HEK293 (cell line): Measurements from ENCODE around the gene RPRML.

Experiments used
- CTCF ChIA-PET: fragments of 350-600 bp; formaldehyde crosslinking; extraction: SDS; loops from one replicate; lab custom pipeline; 2021; ENCODE audit warnings: antibody characterized with exemption; lab: Yijun Ruan, JAX
- POLR2A ChIA-PET: fragments of 300-600 bp; formaldehyde crosslinking; extraction: SDS; loops from one replicate; lab custom pipeline; 2020; ENCODE audit warnings: antibody characterized with exemption, inconsistent platforms; lab: Yijun Ruan, JAX
- H3K27ac ChIP-seq: fragments of 200-500 bp; sonication (Bioruptor generic); 2 replicates; pipeline ENCODE4 v1.5.1; 2014; ENCODE audit warnings: low read depth, low read length, control low read depth, inconsistent platforms; ENCODE audit errors: extremely low read depth
- H3K36me3 ChIP-seq, 2 experiments: fragments of 200-500 bp in 1 of 2; sonication (Bioruptor generic) in 1 of 2; 1 replicate in 1 of 2; 2 replicates in 1 of 2; pipeline ENCODE4 v1.5.1; 2014 to 2017; ENCODE audit warnings: inconsistent platforms in 2 of 2, low read length in 2 of 2; ENCODE audit not compliant: control insufficient read depth in 2 of 2, insufficient read depth in 1 of 2
- H3K4me1 ChIP-seq: fragments of 200-500 bp; sonication (Bioruptor generic); 2 replicates; pipeline ENCODE4 v1.5.1; 2014; ENCODE audit warnings: mild to moderate bottlenecking, low read length, inconsistent platforms; ENCODE audit not compliant: control insufficient read depth, insufficient read depth
- H3K4me3 ChIP-seq: 2 replicates; pipeline ENCODE4 v1.5.1; 2011; ENCODE audit warnings: low read depth, mild to moderate bottlenecking, control low read depth, low read length, moderate library complexity
- H3K9me3 ChIP-seq: fragments of 200-500 bp; sonication (Bioruptor generic); 2 replicates; pipeline ENCODE4 v1.5.1; 2014; ENCODE audit warnings: low read depth, low read length, inconsistent platforms; ENCODE audit not compliant: control insufficient read depth, insufficient read depth
- GLI4 ChIP-seq: fragments of 450-650 bp; formaldehyde crosslinking; IDR thresholded peaks from 2 replicates; pipeline ENCODE4 v1.5.1; 2016; ENCODE audit warnings: missing biosample characterization, missing genetic modification characterization
- GLIS1 ChIP-seq: fragments of 450-650 bp; formaldehyde crosslinking; IDR thresholded peaks from 2 replicates; pipeline ENCODE4 v1.5.1; 2016; ENCODE audit warnings: missing biosample characterization, missing genetic modification characterization
- HIC1 ChIP-seq: fragments of 450-650 bp; formaldehyde crosslinking; IDR thresholded peaks from 2 replicates; pipeline ENCODE4 v1.5.1; 2016; ENCODE audit warnings: missing biosample characterization, missing genetic modification characterization
- HOXA7 ChIP-seq: sonication (generic); formaldehyde crosslinking; IDR thresholded peaks from 2 replicates; pipeline ENCODE4 v1.8.1; 2022; ENCODE audit warnings: missing genetic modification reagents, borderline replicate concordance
- HOXD13 ChIP-seq: sonication (generic); formaldehyde crosslinking; IDR thresholded peaks from 2 replicates; pipeline ENCODE4 v1.8.0; 2022; ENCODE audit warnings: missing genetic modification reagents, borderline replicate concordance
- KLF1 ChIP-seq: fragments of 450-650 bp; formaldehyde crosslinking; IDR thresholded peaks from 2 replicates; pipeline ENCODE4 v1.5.1; 2016; ENCODE audit warnings: missing biosample characterization, missing genetic modification characterization
- MEIS1 ChIP-seq: sonication (generic); formaldehyde crosslinking; IDR thresholded peaks from 2 replicates; pipeline ENCODE4 v1.8.1; 2022; ENCODE audit warnings: missing genetic modification reagents, mild to moderate bottlenecking, borderline replicate concordance
- MYNN ChIP-seq: fragments of 450-650 bp; formaldehyde crosslinking; IDR thresholded peaks from 2 replicates; pipeline ENCODE4 v1.5.1; 2016; ENCODE audit warnings: missing biosample characterization, missing genetic modification characterization, borderline replicate concordance
- PRDM1 ChIP-seq: fragments of 450-650 bp; formaldehyde crosslinking; IDR thresholded peaks from 2 replicates; pipeline ENCODE4; 2016; ENCODE audit warnings: missing biosample characterization, missing genetic modification characterization
- RBAK ChIP-seq: fragments of 450-650 bp; formaldehyde crosslinking; IDR thresholded peaks from 2 replicates; pipeline ENCODE4 v1.5.1; 2016; ENCODE audit warnings: missing biosample characterization, missing genetic modification characterization
- SP2 ChIP-seq: fragments of 450-650 bp; formaldehyde crosslinking; IDR thresholded peaks from 2 replicates; pipeline ENCODE4 v1.5.1; 2016; ENCODE audit warnings: missing biosample characterization, missing genetic modification characterization
- TCF7L2 ChIP-seq: IDR thresholded peaks from 2 replicates; pipeline ENCODE4 v1.6.1; 2011; ENCODE audit warnings: low read depth, mild to moderate bottlenecking, inconsistent platforms, low read length, moderate library complexity, borderline replicate concordance
- ZBTB17 ChIP-seq: fragments of 450-650 bp; formaldehyde crosslinking; IDR thresholded peaks from 2 replicates; pipeline ENCODE4 v1.5.1; 2016; ENCODE audit warnings: missing biosample characterization, missing genetic modification characterization
- ZBTB44 ChIP-seq: fragments of 450-650 bp; IDR thresholded peaks from 2 replicates; pipeline ENCODE4 v1.5.1; 2018; ENCODE audit warnings: missing biosample characterization, mild to moderate bottlenecking, missing genetic modification characterization
- ZIC2 ChIP-seq: fragments of 450-650 bp; formaldehyde crosslinking; IDR thresholded peaks from 2 replicates; pipeline ENCODE4 v1.5.1; 2016; ENCODE audit warnings: missing biosample characterization, missing genetic modification characterization
- ZNF138 ChIP-seq: fragments of 450-650 bp; formaldehyde crosslinking; IDR thresholded peaks from 2 replicates; pipeline ENCODE4 v1.5.1; 2016; ENCODE audit warnings: missing biosample characterization, missing genetic modification characterization, borderline replicate concordance
- ZNF16 ChIP-seq: fragments of 450-650 bp; formaldehyde crosslinking; IDR thresholded peaks from 2 replicates; pipeline ENCODE4 v1.5.1; 2016; ENCODE audit warnings: low read depth, missing biosample characterization, missing genetic modification characterization
- ZNF211 ChIP-seq: fragments of 450-650 bp; formaldehyde crosslinking; IDR thresholded peaks from 2 replicates; pipeline ENCODE4 v1.5.1; 2016; ENCODE audit warnings: low read depth, missing biosample characterization, missing genetic modification characterization
- ZNF529 ChIP-seq: fragments of 450-650 bp; formaldehyde crosslinking; IDR thresholded peaks from 2 replicates; pipeline ENCODE4 v1.5.1; 2017; ENCODE audit warnings: missing genetic modification characterization, missing biosample characterization; ENCODE audit not compliant: insufficient replicate concordance
- ZNF600 ChIP-seq: fragments of 450-650 bp; formaldehyde crosslinking; IDR thresholded peaks from 2 replicates; pipeline ENCODE4 v1.5.1; 2016; ENCODE audit warnings: missing biosample characterization, missing genetic modification characterization
- ZNF621 ChIP-seq: fragments of 450-650 bp; formaldehyde crosslinking; IDR thresholded peaks from 2 replicates; pipeline ENCODE4 v1.5.1; 2017; ENCODE audit warnings: missing biosample characterization, missing genetic modification characterization
- ZNF830 ChIP-seq: fragments of 450-650 bp; IDR thresholded peaks from 2 replicates; pipeline ENCODE4 v1.5.0; 2018; ENCODE audit warnings: missing biosample characterization, missing genetic modification characterization, low read depth, mild to moderate bottlenecking, moderate library complexity
- ZNF837 ChIP-seq: fragments of 450-650 bp; formaldehyde crosslinking; IDR thresholded peaks from 2 replicates; pipeline ENCODE4 v1.5.1; 2016; ENCODE audit warnings: missing biosample characterization, missing genetic modification characterization
- ZNF843 ChIP-seq: fragments of 450-650 bp; formaldehyde crosslinking; IDR thresholded peaks from 2 replicates; pipeline ENCODE4 v1.5.1; 2016; ENCODE audit warnings: missing biosample characterization, missing genetic modification characterization
- ZSCAN30 ChIP-seq: fragments of 450-650 bp; IDR thresholded peaks from 2 replicates; pipeline ENCODE4 v1.5.1; 2018; ENCODE audit warnings: missing biosample characterization, mild to moderate bottlenecking, missing genetic modification characterization, moderate library complexity
- TF ChIP-seq, protein P1 (sequence below): fragments of 450-650 bp; formaldehyde crosslinking; optimal IDR thresholded peaks from 2 replicates; pipeline ENCODE3; 2016; ENCODE audit warnings: missing biosample characterization, mild to moderate bottlenecking, missing genetic modification characterization

The RPRML gene

DNA sequence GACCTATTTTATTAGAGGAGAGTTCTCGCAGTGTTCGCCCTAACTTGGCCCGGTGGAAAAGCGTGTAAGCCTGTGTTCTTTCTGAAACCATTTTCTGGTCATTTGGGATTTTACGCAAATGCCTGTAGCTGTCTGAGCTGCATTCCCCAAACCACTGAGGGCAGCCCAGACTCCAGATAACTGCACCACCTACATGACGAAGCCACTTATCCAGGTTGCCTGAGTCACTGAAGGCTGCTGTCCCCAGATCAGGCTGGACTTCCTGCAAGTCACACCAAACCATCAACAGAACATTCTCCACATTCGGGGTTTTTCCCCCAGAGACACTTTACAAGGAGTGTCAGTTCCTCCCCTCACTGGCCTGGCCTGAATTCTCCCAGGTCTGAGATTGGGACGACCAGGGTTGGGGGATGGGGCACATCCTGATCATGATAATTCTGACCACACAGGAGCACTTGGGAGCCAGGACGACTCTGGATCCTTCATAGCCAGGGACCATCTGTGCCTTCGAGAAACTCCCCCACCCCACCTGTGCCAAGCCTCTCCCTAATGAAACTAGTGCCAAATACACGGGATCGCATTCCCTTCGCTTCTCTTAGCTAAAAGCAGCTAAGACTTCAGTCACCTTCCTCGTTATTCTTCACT lies 2.3 kb downstream of the RPRML start (continued):
- peak; percentile 33; the same call in 1 of the 2 replicates for TF ChIP-seq ZBTB44 (tag by site-specific recombination)
- TF ChIP-seq PRDM1 (tag by site-specific recombination): 0 out of 2 replicates have a peak, but pooled peaks have one; percentile 22
- TF ChIP-seq ZNF16 (tag by site-specific recombination): peak; percentile 71; the same call in 1 of the 2 replicates
- TF ChIP-seq ZNF529: no peak
- TF ChIP-seq GLIS1 (tag by site-specific recombination): peak; percentile 43
- TF ChIP-seq ZNF621 (tag by site-specific recombination): no peak
- TF ChIP-seq HOXD13 (CRISPR knock-in tag): no peak
- 0 out of 2 replicates have a peak, but pooled peaks have one; percentile 39 for TF ChIP-seq ZSCAN30 (tag by site-specific recombination)
- TF ChIP-seq HOXA7 (CRISPR knock-in tag): no peak
- TF ChIP-seq ZNF600 (tag by site-specific recombination): peak; percentile 80
- no peak for TF ChIP-seq ZNF837 (tag by site-specific recombination)
- TF ChIP-seq ZBTB17 (tag by site-specific recombination): peak; percentile 79
- no peak for TF ChIP-seq ZNF843 (tag by site-specific recombination)
- no peak for TF ChIP-seq GLI4 (tag by site-specific recombination)
- TF ChIP-seq MEIS1: no peak
- TF ChIP-seq KLF1: no peak
- TF ChIP-seq, all 188 proteins: peak for 9

DNA sequence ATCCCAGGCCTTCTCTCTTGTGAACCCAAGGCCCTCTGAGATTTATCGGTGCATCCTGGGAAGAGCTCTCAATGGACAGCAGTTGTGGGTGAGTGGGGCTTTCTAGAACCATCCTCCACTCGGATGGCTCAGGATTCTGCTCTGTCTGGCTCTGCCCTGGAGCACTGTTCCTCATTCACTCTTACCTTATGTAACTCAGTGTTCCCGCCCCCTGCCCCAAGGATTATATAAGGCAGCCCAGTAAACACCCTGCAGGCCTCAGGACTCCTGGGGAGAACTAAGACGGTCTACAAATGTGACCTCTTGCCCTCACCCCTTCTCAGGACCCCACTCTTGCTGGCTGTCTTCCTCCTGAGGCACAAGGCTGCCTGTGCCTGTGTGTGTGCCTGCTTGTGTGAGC lies 3.8 kb downstream of the RPRML start:
- TF ChIP-seq, protein P1, sequence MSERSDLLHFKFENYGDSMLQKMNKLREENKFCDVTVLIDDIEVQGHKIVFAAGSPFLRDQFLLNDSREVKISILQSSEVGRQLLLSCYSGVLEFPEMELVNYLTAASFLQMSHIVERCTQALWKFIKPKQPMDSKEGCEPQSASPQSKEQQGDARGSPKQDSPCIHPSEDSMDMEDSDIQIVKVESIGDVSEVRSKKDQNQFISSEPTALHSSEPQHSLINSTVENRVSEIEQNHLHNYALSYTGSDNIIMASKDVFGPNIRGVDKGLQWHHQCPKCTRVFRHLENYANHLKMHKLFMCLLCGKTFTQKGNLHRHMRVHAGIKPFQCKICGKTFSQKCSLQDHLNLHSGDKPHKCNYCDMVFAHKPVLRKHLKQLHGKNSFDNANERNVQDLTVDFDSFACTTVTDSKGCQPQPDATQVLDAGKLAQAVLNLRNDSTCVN (tag by site-specific recombination): no peak
- TF ChIP-seq SP2 (tag by site-specific recombination) (no peak), PRDM1 (tag by site-specific recombination) (no peak), ZIC2 (tag by site-specific recombination) (peak; percentile 63), TCF7L2 (no peak)
- TF ChIP-seq, all 188 proteins: peak for 1
- no peak overlapping the region for H3K27ac ChIP-seq
- POLR2A ChIA-PET: interaction anchor here (0.7 kb wide), 1 partner anchor 23 kb away, joined by 3 read pairs; no protein-coding TSS in a partner anchor
- CTCF ChIA-PET: interaction anchor here (0.6 to 1.2 kb wide), 3 partner anchors 21 to 340 kb away, joined by 3 to 6 read pairs (median 3); no protein-coding TSS in a partner anchor
- H3K4me1 ChIP-seq: peaks cover 6% of the 10 kb centered on the region; the same call in 1 of the 2 replicates
- H3K36me3 ChIP-seq: peaks cover 0 to 2% of the 10 kb centered on the region in 2 experiments; a peak in 2 of 3 replicates
- no peak overlapping the region for H3K4me3 ChIP-seq
- H3K9me3 ChIP-seq: no peaks in the 10 kb centered on the region

DNA sequence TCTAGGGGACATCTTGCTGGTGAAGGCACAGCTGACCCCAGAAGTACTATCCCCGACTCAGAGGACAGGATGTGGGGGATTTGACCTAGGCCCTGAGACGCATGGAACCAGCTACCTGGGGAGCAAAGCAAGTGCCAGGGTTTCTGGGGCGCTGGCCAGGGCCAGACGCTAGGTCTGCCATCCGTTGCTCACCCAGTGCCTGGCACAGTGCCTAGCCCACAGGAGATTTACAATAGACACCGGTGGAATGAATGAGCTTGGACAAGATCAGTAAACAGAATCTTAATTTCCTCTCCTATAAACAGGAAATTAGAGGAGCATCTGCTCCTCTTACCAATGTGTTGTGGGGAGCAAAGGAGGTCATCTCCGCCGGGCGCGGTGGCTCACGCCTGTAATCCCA lies 5.0 kb downstream of the RPRML start:
- no peaks in the 10 kb centered on the region for H3K9me3 ChIP-seq
- ChIA-PET CTCF (interaction anchor here (0.6 to 1.1 kb wide), 2 partner anchors 31 to 743 kb away, joined by 3 read pairs; no protein-coding TSS in a partner anchor), POLR2A (interaction anchor here (0.6 kb wide), 1 partner anchor 247 kb away, joined by 3 read pairs; no protein-coding TSS in a partner anchor)
- peaks cover 6% of the 10 kb centered on the region; the same call in 1 of the 2 replicates for H3K4me1 ChIP-seq
- peaks cover 0 to 2% of the 10 kb centered on the region in 2 experiments; a peak in 2 of 3 replicates for H3K36me3 ChIP-seq
- H3K27ac ChIP-seq: no peak overlapping the region
- no peak overlapping the region for H3K4me3 ChIP-seq
- TF ChIP-seq ZNF830 (tag by site-specific recombination) (no peak), ZNF138 (no peak), ZNF211 (tag by site-specific recombination) (no peak), MYNN (tag by site-specific recombination) (no peak), HIC1 (tag by site-specific recombination) (no peak), RBAK (no peak)
